WI38 (cell line): Measurements from ENCODE around the gene SYNPR.

Experiments used
- H3K4me3 ChIP-seq: 2 replicates; pipeline ENCODE4 v1.5.1; 2011; ENCODE audit warnings: low read depth, mild to moderate bottlenecking, control low read depth, low read length
- CTCF ChIP-seq: IDR thresholded peaks from 2 replicates; pipeline ENCODE4 v1.5.1; 2012; ENCODE audit warnings: low read depth, mild to moderate bottlenecking, control low read depth, low read length

SYNPR gene

GRCh38 chr3:63555767-63556166 lies 277.7 kb downstream of the SYNPR start:
- TF ChIP-seq CTCF, result no peak
- H3K4me3 ChIP-seq, result no peak overlapping the region

GRCh38 chr3:63556401-63556800 lies 278.3 kb downstream of the SYNPR start:
- no peak overlapping the region for H3K4me3 ChIP-seq
- no peak for TF ChIP-seq CTCF

- no peak for TF ChIP-seq CTCF
- H3K4me3 ChIP-seq, result no peak overlapping the region
These were observed 279.8 kb downstream of the SYNPR start for GRCh38 chr3:63557912-63558311.

- no peak for TF ChIP-seq CTCF
- no peak overlapping the region for H3K4me3 ChIP-seq
These were observed 281.8 kb downstream of the SYNPR start for GRCh38 chr3:63559884-63560283.

- no peak for TF ChIP-seq CTCF
- no peak overlapping the region for H3K4me3 ChIP-seq
These were observed 283.8 kb downstream of the SYNPR start for GRCh38 chr3:63561879-63562278.

- no peak for TF ChIP-seq CTCF
- H3K4me3 ChIP-seq, result no peak overlapping the region
These were observed 284.2 kb downstream of the SYNPR start for GRCh38 chr3:63562323-63562722.

- no peak overlapping the region for H3K4me3 ChIP-seq
- no peak for TF ChIP-seq CTCF
These were observed 285.5 kb downstream of the SYNPR start for GRCh38 chr3:63563572-63563971.
